GM19372 (cell line): Measurements from ENCODE around the gene TTC6.
"Not testable (repeated sequence)": the region's sequence is repeated elsewhere in the genome, so short reads cannot be mapped to it uniquely, and the experiment has no call there.

Source experiments
- ATAC-seq: cut with Tn5 transposase; IDR thresholded peaks from one replicate; pipeline ENCODE4 v1.9.1; 2021; ENCODE audit warnings: mild to moderate bottlenecking, low read depth, moderate library complexity; ENCODE audit not compliant: unreplicated experiment

The TTC6 gene, protein sequence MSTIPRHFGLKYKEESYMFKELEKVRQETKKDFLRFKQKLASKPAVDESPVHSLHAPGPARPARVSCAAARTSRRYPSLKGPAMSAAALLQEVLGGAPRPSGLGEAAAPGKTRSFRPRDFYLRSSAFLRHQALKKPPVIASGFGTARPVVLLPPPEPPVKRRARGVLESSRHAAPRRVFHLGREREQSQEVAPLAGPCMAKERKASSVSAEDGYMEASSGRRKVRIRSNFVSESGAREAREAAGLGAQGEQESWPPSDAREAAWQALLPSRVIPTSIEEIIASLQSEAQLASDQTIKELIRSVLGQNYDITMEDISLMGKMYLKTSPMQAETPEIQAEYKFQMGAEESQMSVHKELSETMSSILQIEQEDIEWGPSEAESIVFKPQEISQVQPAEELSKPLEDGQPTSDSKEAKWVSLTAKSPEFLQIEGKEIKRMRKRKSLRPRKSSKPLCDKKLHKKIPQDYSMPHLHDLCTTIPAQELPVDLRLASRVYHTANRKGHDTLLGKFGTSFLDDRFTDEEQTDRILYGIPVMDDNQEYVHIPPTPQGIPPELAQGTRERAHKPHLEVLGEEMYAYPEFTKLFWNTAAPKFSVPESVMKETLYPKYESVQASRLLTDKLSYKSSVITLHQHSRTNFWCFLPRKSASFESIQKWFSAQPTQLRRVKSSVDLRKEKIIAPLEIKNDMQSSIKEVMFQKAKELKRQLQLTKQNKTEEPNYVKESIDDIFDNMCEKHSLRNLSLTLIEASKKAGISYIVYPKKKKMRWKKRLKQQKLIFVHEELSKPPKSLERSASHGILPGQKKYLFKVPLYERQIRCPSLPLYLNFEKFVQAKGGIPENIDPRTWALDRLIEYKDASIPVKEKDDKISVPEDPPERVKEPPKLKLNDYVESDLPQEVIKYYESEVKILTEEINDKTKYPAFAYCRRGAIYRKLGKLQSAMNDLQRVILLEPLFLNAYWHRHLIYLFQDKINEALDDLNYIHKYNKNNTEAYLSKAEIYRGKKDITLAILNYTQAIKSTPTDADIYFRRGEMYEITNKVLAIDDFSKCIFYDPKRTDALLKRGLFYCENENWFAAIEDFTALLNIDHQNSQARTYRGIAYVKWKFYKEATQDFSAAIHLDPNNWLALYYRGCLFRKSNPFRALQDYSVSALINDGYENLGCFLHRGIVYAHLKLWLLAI (N-terminal part only)

DNA sequence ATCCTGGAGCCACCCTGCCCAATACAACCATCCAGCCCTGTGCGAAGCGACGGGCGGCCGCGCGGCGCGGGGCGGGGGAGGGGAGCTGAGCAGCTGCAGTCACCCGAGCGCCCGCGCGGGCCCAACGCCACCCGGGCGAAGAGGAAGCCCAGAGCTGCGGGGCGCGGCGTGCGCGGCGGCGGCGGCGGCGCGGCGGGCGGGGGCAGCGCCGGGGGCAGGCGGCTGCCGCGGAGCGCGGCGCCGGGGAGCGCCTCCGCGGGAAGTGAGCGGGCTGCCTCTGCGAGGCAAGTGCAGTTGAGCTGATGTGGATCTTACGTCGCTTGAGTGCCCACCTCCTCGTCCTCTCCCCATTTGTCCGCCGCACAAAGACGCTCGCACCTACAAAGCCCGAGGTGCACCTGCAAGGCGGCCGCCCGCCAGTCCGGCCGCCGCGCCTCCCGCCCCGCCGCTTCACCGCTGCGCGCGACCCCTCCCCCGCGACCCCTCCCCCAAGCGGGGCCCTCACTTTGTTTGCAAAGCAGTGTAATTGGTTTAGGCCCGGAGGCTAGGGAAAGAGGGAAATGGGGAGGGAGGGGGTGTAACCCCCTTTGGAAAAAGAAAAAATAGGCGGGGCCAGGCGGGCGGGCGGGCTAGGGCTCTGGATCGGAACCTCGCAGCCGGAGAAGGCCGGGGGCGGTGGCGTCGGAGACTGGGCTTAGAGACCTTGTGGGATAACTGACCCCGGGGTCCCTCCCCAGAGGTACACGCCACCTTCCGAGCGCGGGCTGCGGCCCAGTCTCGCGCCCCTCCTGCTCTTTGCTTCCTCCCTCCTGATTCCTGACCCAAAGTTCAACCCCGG, at the start of gene TTC6, which contains the start of gene FOXA1:
TTC6 (plus strand) TSS at position 659 of the 838 bp plus-strand sequence. CDS start 26,436 bp downstream, outside the sequence.
FOXA1 (minus strand) TSS at position 279 of the 838 bp plus-strand sequence; CDS start at position 2, 277 bp downstream.
- no peak for ATAC-seq

DNA sequence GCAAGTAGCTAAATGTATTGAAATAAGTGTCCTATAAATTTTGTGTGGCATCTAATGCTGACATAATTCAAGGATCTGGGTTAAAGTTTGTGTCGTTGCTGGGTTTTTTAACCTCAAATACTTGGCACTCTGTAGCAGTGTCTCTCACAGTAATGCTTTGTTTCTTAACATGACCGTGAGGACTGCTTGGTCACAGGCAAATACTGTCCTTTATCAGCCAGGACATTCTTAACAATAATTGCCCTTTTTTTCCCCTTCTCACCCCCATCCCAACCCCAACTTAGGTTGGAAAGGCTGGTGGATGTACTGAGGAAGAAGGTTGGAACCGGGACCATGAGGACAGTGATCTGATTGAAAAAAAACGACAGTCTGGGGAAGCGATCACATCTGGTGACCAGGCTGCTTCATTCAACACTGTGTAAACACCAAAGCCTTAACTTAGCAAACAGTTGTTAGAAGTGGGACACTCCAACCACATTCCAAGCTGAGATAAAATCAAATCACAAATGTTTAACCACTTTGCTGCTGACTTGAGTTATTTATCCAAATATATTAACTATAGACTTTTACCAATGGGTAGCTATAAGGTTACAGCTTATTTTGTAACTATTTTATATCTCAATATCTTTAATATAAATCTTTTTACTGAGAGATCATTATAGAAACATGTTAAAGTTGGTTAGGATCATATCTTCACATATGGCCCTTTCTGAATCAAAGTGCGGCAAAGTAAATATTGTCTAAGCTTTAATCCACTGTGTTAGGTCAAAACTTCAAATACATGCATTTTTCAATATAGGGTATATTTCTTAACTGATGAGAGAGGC, 48.6 kb upstream of the TTC6 start:
- no peak for ATAC-seq

- ATAC-seq = no peak
These were observed 44.9 kb upstream of the TTC6 start for GRCh38 chr14:37550511-37550910.

DNA sequence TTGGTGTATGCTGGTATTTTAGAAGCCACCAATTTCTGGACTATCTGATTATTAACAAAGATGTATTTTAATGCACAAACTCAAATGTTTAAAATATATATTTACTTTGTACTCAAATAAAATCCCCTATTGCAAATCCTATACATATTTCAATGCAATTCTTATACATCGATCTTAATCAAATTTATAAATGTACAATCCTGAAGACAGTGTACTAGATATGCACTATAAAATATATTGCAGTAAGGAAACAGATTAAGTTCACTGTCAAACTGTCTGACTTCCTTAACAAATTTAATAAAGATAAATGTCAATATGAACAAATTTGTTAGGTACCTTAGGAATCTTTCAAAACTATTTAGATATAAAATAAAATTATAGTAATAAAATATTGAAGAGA, 44.3 kb upstream of the TTC6 start:
- ATAC-seq = no peak

- ATAC-seq = no peak
These were observed 41.4 kb upstream of the TTC6 start for GRCh38 chr14:37553935-37554550.

DNA sequence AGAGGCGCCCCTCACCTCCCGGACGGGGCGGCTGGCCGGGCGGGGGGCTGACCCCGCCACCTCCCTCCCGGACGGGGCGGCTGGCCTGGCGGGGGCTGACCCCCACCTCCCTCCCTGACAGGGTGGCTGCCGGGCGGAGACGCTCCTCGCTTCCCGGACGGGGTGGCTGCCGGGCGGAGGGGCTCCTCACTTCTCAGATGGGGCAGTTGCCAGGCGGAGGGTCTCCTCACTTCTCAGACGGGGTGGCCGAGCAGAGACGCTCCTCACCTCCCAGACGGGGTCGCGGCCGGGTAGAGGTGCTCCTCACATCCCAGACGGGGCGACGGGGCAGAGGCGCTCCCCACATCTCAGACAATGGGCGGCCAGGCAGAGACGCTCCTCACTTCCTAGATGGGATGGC, 39.8 kb upstream of the TTC6 start:
- not testable (repeated sequence) for ATAC-seq

DNA sequence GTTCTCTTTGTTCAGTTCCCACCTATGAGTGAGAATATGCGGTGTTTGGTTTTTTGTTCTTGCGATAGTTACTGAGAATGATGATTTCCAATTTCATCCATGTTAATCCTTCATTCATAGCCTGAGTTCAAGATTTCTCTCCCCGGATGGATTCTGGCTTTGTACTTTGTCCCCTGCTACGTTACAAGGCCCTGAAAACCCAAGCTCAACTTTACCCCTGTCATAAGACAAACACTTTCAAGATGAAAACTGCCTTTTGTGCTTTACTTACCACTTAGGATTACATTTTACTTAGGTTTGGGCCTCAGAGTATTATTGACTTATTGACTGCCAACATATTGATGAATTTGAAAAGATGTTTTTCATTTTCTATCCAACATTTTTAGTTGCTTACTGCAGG, 36.7 kb upstream of the TTC6 start:
- no peak for ATAC-seq

- ATAC-seq = no peak
These were observed 36.0 kb upstream of the TTC6 start for GRCh38 chr14:37559386-37559785.

DNA sequence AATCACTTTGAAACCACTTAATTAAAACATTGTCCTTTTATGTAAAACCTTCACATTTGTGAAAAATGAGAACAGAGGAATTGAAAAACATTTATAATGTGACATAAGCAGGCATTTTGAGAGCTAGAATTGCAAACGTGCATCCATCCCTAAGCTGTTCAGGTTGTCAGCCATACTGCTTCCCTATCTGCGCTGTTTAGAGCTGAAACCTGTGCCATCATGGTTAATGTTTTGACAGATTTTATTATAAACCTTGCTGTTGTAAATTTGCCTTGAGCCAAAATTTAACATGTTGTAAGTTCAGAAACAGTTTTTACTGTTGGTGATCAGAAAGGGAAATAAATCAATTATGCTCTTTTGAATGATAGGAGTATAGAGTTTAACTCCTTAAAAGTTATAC, 32.2 kb upstream of the TTC6 start:
- no peak for ATAC-seq

DNA sequence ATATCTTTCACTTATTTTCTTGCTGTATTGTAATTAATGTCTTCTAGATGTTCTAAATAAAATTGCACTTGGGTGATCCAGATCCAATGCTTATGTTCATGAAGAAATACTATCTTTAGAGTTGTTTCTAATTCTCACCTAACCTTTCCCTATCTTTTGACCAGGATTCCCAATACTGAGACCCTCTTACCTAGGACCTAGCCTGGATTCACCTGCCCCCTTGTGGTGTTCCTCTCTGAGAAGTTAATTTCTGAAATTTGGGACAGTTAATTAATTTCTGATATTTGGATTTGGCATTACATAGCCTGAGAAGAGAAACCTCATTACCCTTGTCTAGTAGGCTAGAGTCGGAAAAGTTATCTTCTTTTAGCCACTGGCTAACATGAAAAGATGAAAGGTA, 29.9 kb upstream of the TTC6 start:
- ATAC-seq = no peak

DNA sequence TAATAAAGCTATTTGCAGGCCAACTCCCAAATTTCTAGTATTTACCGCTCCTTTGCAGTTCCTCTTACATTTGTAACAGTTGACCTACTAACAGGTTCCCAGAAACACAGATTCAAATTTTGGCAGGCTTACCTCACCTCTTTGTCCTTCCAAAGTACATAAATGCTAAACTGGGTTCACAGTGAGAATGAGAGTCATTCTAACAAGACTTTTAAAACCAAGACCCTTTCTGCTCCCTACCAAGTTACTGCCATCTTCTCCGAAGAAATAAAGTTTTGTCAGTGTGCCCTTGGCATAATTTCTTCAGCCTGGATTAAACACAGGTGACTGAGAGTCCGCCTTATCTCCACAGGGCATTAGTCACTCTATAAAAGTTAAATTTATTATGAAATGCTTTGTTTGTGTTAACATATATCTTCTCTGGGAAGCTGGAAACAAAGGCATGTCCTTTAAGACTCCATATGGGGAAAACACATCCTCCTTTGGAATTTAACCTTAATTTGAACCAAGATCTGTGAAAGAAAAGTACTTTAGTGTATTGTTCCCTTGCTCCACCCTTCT, 28.5 kb upstream of the TTC6 start:
- no peak for ATAC-seq

GRCh38 chr14:37569729-37570128, 25.7 kb upstream of the TTC6 start:
- no peak for ATAC-seq

- ATAC-seq = no peak
These were observed 24.0 kb upstream of the TTC6 start for GRCh38 chr14:37571391-37571790.

GRCh38 chr14:37573356-37573755, 22.1 kb upstream of the TTC6 start:
- ATAC-seq = no peak

GRCh38 chr14:37579274-37579673, 16.2 kb upstream of the TTC6 start:
- no peak for ATAC-seq

DNA sequence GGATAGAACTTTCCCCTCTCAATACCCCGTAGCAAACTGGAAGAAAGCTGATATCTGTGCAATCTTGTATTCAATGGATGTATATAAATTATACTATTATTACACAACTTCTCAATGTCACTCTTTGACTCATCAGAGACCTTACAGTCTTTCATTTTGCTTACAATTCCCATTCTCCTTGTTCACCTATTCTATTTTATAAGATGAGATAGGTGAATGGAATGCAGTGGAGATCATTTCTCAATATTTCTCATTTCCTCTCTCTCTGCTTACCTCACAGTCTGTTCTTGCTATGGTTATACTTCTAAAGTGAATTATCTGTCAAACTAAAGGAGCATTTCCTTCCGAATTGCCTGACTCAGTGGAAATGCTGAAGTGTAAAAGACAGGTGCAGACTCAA, 15.3 kb upstream of the TTC6 start:
- no peak for ATAC-seq

- ATAC-seq = no peak
These were observed 11.8 kb upstream of the TTC6 start for GRCh38 chr14:37583358-37584210.
